ENCODE measurements around the gene TMEM81. TPM values are rescaled to one million over a fixed set of nuclear protein-coding genes. Genes with fewer than 3 reads are reported as not detected.

Gene TMEM81
- polyA plus RNA-seq (ENCODE audit: insufficient read length in 4 of 4) = 1 to 10 TPM; 3.3 to 5.1 (median 4.3) TPM

- DNase-seq (ENCODE audit: low read depth in 4 of 4, low spot score in 2 of 4) = no peak
These were observed at the start of gene TMEM81 for GRCh38 chr1:205084360-205084759. TSS of gene TMEM81 (minus strand) at chr1:205084460. CDS start at chr1:205084320, 140 bp downstream.

GRCh38 chr1:205133287-205133686 is 49.0 kb upstream of the TMEM81 start:
- DNase-seq (ENCODE audit: low read depth in 4 of 4, low spot score in 2 of 4) = no peak

- DNase-seq (ENCODE audit: low read depth in 4 of 4, low spot score in 2 of 4) = no peak
These were observed 45.3 kb upstream of the TMEM81 start for GRCh38 chr1:205129447-205130029.

GRCh38 chr1:205128050-205128449 is 43.8 kb upstream of the TMEM81 start:
- DNase-seq (ENCODE audit: low read depth in 4 of 4, low spot score in 2 of 4) = no peak

GRCh38 chr1:205127646-205128045 is 43.4 kb upstream of the TMEM81 start:
- no peak for DNase-seq (ENCODE audit: low read depth in 4 of 4, low spot score in 2 of 4)

- DNase-seq (ENCODE audit: low read depth in 4 of 4, low spot score in 2 of 4) = no peak
These were observed 40.5 kb upstream of the TMEM81 start for GRCh38 chr1:205124726-205125125.

- no peak for DNase-seq (ENCODE audit: low read depth in 4 of 4, low spot score in 2 of 4)
These were observed 38.2 kb upstream of the TMEM81 start for GRCh38 chr1:205122489-205122882.

- peak; percentile 93 to 99 (median 96) for DNase-seq (ENCODE audit: low read depth in 4 of 4, low spot score in 2 of 4)
These were observed 37.6 kb upstream of the TMEM81 start, which contains the start of gene RBBP5 for GRCh38 chr1:205121660-205122488. TSS of gene RBBP5 (minus strand) at chr1:205121978. CDS start at chr1:205121873, 105 bp downstream.

- no peak for DNase-seq (ENCODE audit: low read depth in 4 of 4, low spot score in 2 of 4)
These were observed 34.5 kb upstream of the TMEM81 start for GRCh38 chr1:205118752-205119151.

GRCh38 chr1:205111354-205111753 is 27.1 kb upstream of the TMEM81 start:
- DNase-seq (ENCODE audit: low read depth in 4 of 4, low spot score in 2 of 4) = no peak

GRCh38 chr1:205109711-205110110 is 25.5 kb upstream of the TMEM81 start:
- DNase-seq (ENCODE audit: low read depth in 4 of 4, low spot score in 2 of 4) = no peak

- DNase-seq (ENCODE audit: low read depth in 4 of 4, low spot score in 2 of 4) = no peak
These were observed 25.0 kb upstream of the TMEM81 start for GRCh38 chr1:205109269-205109668.

GRCh38 chr1:205108464-205108863 is 24.2 kb upstream of the TMEM81 start:
- DNase-seq (ENCODE audit: low read depth in 4 of 4, low spot score in 2 of 4) = no peak

GRCh38 chr1:205107327-205107726 is 23.1 kb upstream of the TMEM81 start:
- DNase-seq (ENCODE audit: low read depth in 4 of 4, low spot score in 2 of 4) = no peak

- no peak for DNase-seq (ENCODE audit: low read depth in 4 of 4, low spot score in 2 of 4)
These were observed 18.1 kb upstream of the TMEM81 start for GRCh38 chr1:205102404-205102803.

GRCh38 chr1:205098242-205098641 is 14.0 kb upstream of the TMEM81 start:
- no peak for DNase-seq (ENCODE audit: low read depth in 4 of 4, low spot score in 2 of 4)

- DNase-seq (ENCODE audit: low read depth in 4 of 4, low spot score in 2 of 4) = no peak
These were observed 11.2 kb upstream of the TMEM81 start for GRCh38 chr1:205095422-205095821.

- no peak for DNase-seq (ENCODE audit: low read depth in 4 of 4, low spot score in 2 of 4)
These were observed 6.9 kb upstream of the TMEM81 start for GRCh38 chr1:205091043-205091740.

- no peak for DNase-seq (ENCODE audit: low read depth in 4 of 4, low spot score in 2 of 4)
These were observed 4.1 kb upstream of the TMEM81 start for GRCh38 chr1:205088341-205088740.

GRCh38 chr1:205082431-205082830 is 1.8 kb downstream of the TMEM81 start:
- no peak for DNase-seq (ENCODE audit: low read depth in 4 of 4, low spot score in 2 of 4)

- no peak for DNase-seq (ENCODE audit: low read depth in 4 of 4, low spot score in 2 of 4)
These were observed 6.3 kb downstream of the TMEM81 start for GRCh38 chr1:205077934-205078311.

Data from left renal cortex interstitium (tissue), 4 donors.